BLaER1 (cell line): ENCODE data around the gene ARHGEF4.

Source experiments
- H3K27ac ChIP-seq: shearing (Covaris generic); formaldehyde crosslinking; 2 replicates; pipeline ENCODE4 v1.8.1; 2022
- H3K27me3 ChIP-seq: shearing (Covaris generic); formaldehyde crosslinking; 2 replicates; pipeline ENCODE4 v1.8.1; 2022
- H3K36me3 ChIP-seq: shearing (Covaris generic); formaldehyde crosslinking; 2 replicates; pipeline ENCODE4 v1.8.1; 2022
- H3K4me1 ChIP-seq: shearing (Covaris generic); formaldehyde crosslinking; 2 replicates; pipeline ENCODE4 v1.8.1; 2022
- H3K4me2 ChIP-seq: shearing (Covaris generic); formaldehyde crosslinking; 2 replicates; pipeline ENCODE4 v1.8.1; 2022
- H3K4me3 ChIP-seq: shearing (Covaris generic); formaldehyde crosslinking; 2 replicates; pipeline ENCODE4 v1.8.1; 2022
- H3K9ac ChIP-seq: shearing (Covaris generic); formaldehyde crosslinking; 2 replicates; pipeline ENCODE4 v1.8.1; 2022
- H3K9me3 ChIP-seq: shearing (Covaris generic); formaldehyde crosslinking; 2 replicates; pipeline ENCODE4 v1.8.1; 2022
- H4K20me1 ChIP-seq: shearing (Covaris generic); formaldehyde crosslinking; 2 replicates; pipeline ENCODE4 v1.8.1; 2022
- Cebpa-rat ChIP-seq: shearing (Covaris generic); IDR thresholded peaks from 2 replicates; pipeline ENCODE4 v1.8.1; 2022

ARHGEF4 gene

GRCh38 chr2:130996691-130997090, 160.0 kb downstream of the ARHGEF4 start:
- Histone ChIP-seq H3K9me3 (0 out of 2 replicates have a peak, but pooled peaks cover under 1% of the 10 kb centered on the region), H3K4me1 (0 out of 2 replicates have a peak, but pooled peaks cover 5% of the 10 kb centered on the region), H3K9ac (no peak overlapping the region), H3K4me3 (no peak overlapping the region), H3K27me3 (no peaks in the 10 kb centered on the region), H3K4me2 (no peak overlapping the region), H3K27ac (no peak overlapping the region), H3K36me3 (no peaks in the 10 kb centered on the region), H4K20me1 (no peaks in the 10 kb centered on the region)
- TF ChIP-seq Cebpa-rat: no peak

- H4K20me1 ChIP-seq: no peaks in the 10 kb centered on the region
- no peaks in the 10 kb centered on the region for H3K27me3 ChIP-seq
- H3K27ac ChIP-seq: no peak overlapping the region
- H3K36me3 ChIP-seq: no peaks in the 10 kb centered on the region
- H3K4me1 ChIP-seq: 0 out of 2 replicates have a peak, but pooled peaks cover 5% of the 10 kb centered on the region
- H3K9ac ChIP-seq: no peak overlapping the region
- no peak overlapping the region for H3K4me2 ChIP-seq
- no peak for TF ChIP-seq Cebpa-rat
- H3K4me3 ChIP-seq: no peak overlapping the region
- H3K9me3 ChIP-seq: no peaks in the 10 kb centered on the region
These were observed 160.5 kb downstream of the ARHGEF4 start for GRCh38 chr2:130997198-130997597.

DNA sequence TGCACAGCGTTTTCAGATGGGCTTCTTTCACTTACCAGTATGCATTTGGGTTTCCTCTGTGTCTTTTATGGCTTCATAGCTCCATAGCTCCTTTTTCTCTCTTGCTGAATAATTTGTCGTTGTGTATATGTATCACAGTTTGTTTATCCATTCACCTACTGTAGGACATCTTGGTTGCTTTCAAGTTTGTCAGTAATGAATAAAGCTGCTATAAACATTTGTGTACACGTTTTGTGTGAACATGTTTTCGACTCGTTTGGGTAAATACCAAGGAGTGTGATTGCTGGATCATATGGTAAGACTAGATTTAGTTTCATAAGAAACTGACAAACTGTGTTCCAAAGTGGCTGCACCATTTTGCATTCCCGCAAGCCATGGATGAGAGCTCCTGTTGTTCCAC, 161.8 kb downstream of the ARHGEF4 start:
- Histone ChIP-seq H3K9ac (no peak overlapping the region), H3K36me3 (no peaks in the 10 kb centered on the region), H3K4me2 (no peak overlapping the region), H3K9me3 (no peaks in the 10 kb centered on the region), H3K27ac (no peak overlapping the region), H3K4me3 (no peak overlapping the region), H3K27me3 (no peaks in the 10 kb centered on the region), H4K20me1 (no peaks in the 10 kb centered on the region), H3K4me1 (no peaks in the 10 kb centered on the region)
- TF ChIP-seq Cebpa-rat: no peak

GRCh38 chr2:131004446-131005209, 167.9 kb downstream of the ARHGEF4 start:
- Histone ChIP-seq H3K4me2 (no peak overlapping the region), H3K27me3 (no peaks in the 10 kb centered on the region), H3K9me3 (0 out of 2 replicates have a peak, but pooled peaks cover under 1% of the 10 kb centered on the region), H3K27ac (no peak overlapping the region), H4K20me1 (no peaks in the 10 kb centered on the region), H3K9ac (no peak overlapping the region), H3K4me3 (no peak overlapping the region), H3K36me3 (no peaks in the 10 kb centered on the region), H3K4me1 (no peaks in the 10 kb centered on the region)
- no peak for TF ChIP-seq Cebpa-rat

GRCh38 chr2:131005216-131005935, 168.7 kb downstream of the ARHGEF4 start:
- no peak overlapping the region for H3K9ac ChIP-seq
- H3K9me3 ChIP-seq: 0 out of 2 replicates have a peak, but pooled peaks cover 6% of the 10 kb centered on the region
- peaks cover under 1% of the 10 kb centered on the region for H3K4me1 ChIP-seq
- H3K27ac ChIP-seq: no peak overlapping the region
- H3K4me2 ChIP-seq: no peak overlapping the region
- H3K36me3 ChIP-seq: no peaks in the 10 kb centered on the region
- H3K4me3 ChIP-seq: no peak overlapping the region
- no peaks in the 10 kb centered on the region for H3K27me3 ChIP-seq
- H4K20me1 ChIP-seq: no peaks in the 10 kb centered on the region
- no peak for TF ChIP-seq Cebpa-rat

DNA sequence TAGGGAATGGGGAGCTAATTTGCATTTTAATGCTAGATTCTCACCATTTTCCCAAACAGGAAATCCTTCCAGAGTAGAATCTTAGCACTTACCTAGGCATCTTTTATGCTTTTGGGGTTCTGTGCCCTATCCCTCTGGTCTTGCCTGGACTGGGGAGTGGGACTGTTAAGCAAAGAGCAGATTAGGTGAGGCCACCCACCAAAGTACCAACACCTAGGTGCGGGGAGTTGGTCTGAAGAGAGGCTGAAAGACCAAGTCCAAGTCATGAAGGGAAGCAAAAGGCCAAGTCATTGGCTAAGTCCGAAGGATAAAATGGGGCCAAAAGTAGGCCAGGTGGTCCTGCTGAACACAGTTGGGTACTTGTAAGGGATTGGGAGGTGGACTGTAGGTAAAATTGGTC, 169.8 kb downstream of the ARHGEF4 start:
- Histone ChIP-seq H4K20me1 (no peaks in the 10 kb centered on the region), H3K36me3 (no peaks in the 10 kb centered on the region), H3K27me3 (no peaks in the 10 kb centered on the region), H3K27ac (no peak overlapping the region), H3K9me3 (0 out of 2 replicates have a peak, but pooled peaks cover 6% of the 10 kb centered on the region), H3K4me3 (no peak overlapping the region), H3K9ac (no peak overlapping the region), H3K4me2 (no peak overlapping the region), H3K4me1 (peaks cover 11% of the 10 kb centered on the region)
- TF ChIP-seq Cebpa-rat: no peak

GRCh38 chr2:131008967-131009366, 172.3 kb downstream of the ARHGEF4 start:
- H4K20me1 ChIP-seq: no peaks in the 10 kb centered on the region
- H3K9ac ChIP-seq: no peak overlapping the region
- H3K9me3 ChIP-seq: 0 out of 2 replicates have a peak, but pooled peaks cover 6% of the 10 kb centered on the region
- no peak overlapping the region for H3K4me3 ChIP-seq
- no peaks in the 10 kb centered on the region for H3K36me3 ChIP-seq
- H3K4me1 ChIP-seq: peaks cover 11% of the 10 kb centered on the region
- TF ChIP-seq Cebpa-rat: no peak
- H3K27me3 ChIP-seq: no peaks in the 10 kb centered on the region
- H3K4me2 ChIP-seq: no peak overlapping the region
- H3K27ac ChIP-seq: no peak overlapping the region

DNA sequence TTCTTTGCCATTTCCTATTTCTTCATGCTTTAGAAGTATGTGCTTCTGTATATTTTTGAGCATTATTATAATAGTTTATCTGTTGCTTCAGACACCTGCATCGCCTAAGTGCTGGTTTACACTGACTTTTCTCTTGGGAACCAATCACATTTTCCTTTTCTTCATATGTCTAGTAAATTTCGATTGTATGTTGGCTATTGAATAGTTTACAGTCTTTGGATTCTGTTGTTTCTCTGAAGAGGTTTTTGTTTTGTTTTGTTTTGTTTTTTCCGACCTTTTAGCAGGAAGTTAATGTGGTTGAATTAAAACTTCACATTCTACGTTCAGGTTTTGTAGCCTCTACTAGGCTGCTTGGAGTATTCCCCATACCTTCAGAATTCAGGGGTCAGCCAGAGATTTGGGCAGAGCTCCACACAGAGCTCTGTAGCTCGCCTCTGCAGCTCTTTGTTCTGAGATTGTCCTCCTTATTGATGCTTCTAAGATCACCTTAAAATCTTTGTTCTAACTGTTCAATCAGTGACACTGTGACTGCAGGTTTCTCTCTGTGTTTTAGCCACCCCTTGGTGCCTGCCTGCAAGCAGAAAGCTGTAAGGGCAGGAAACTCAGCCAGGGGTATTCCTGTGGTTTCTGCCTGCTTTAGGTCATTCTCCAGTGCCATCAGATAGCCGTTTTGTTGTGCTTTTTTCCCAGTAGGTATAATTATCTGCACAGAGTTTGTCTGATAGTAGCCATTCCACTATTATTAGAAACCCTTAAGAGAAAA, 173.2 kb downstream of the ARHGEF4 start:
- no peak for TF ChIP-seq Cebpa-rat
- Histone ChIP-seq H3K4me1 (peaks cover 11% of the 10 kb centered on the region), H3K4me2 (no peak overlapping the region), H3K27ac (no peak overlapping the region), H3K27me3 (no peaks in the 10 kb centered on the region), H3K36me3 (no peaks in the 10 kb centered on the region), H3K4me3 (no peak overlapping the region), H3K9ac (no peak overlapping the region), H4K20me1 (no peaks in the 10 kb centered on the region), H3K9me3 (0 out of 2 replicates have a peak, but pooled peaks cover 6% of the 10 kb centered on the region)

- no peak overlapping the region for H3K27ac ChIP-seq
- H3K27me3 ChIP-seq: no peaks in the 10 kb centered on the region
- H3K4me3 ChIP-seq: no peak overlapping the region
- no peaks in the 10 kb centered on the region for H3K36me3 ChIP-seq
- H3K4me1 ChIP-seq: peaks cover 11% of the 10 kb centered on the region
- H3K9ac ChIP-seq: no peak overlapping the region
- H3K4me2 ChIP-seq: peak overlapping the region; percentile 25
- no peaks in the 10 kb centered on the region for H4K20me1 ChIP-seq
- H3K9me3 ChIP-seq: 0 out of 2 replicates have a peak, but pooled peaks cover 6% of the 10 kb centered on the region
- no peak for TF ChIP-seq Cebpa-rat
These were observed 173.9 kb downstream of the ARHGEF4 start for GRCh38 chr2:131010566-131010965.
